ENCODE data around the gene RGS8. TPM values are rescaled to one million over a fixed set of nuclear protein-coding genes. Genes with fewer than 3 reads are reported as not detected.

RGS8 gene
- not detected for total RNA-seq

GRCh38 chr1:182684116-182684828 is at the start of gene RGS8:
RGS8 (minus strand) TSS chr1:182684587; CDS start chr1:182669649, 14,938 bp downstream.

Other genes with a start within 250 kb of the RGS8 start
- gene RGSL1, start 234.4 kb downstream of the RGS8 start, total RNA-seq: not detected
- gene RNASEL, start 95.3 kb downstream of the RGS8 start, total RNA-seq: 8.7 TPM
- 3.7 TPM for gene RGS16, start 80.2 kb downstream of the RGS8 start, total RNA-seq
- gene NPL, start 105.2 kb upstream of the RGS8 start, total RNA-seq: 11.4 TPM
- gene DHX9, start 154.8 kb upstream of the RGS8 start, total RNA-seq: 164 TPM